G401.6 (cell line): ENCODE data around the gene WDFY3.
"Not testable (repeated sequence)": the region's sequence is repeated elsewhere in the genome, so short reads cannot be mapped to it uniquely, and the experiment has no call there.

Source experiments
- FAIRE-seq: peaks from 2 replicates; lab custom pipeline; 2012; peaks lifted over from hg19 to GRCh38; lab: Jason Lieb, UNC

Gene WDFY3

DNA sequence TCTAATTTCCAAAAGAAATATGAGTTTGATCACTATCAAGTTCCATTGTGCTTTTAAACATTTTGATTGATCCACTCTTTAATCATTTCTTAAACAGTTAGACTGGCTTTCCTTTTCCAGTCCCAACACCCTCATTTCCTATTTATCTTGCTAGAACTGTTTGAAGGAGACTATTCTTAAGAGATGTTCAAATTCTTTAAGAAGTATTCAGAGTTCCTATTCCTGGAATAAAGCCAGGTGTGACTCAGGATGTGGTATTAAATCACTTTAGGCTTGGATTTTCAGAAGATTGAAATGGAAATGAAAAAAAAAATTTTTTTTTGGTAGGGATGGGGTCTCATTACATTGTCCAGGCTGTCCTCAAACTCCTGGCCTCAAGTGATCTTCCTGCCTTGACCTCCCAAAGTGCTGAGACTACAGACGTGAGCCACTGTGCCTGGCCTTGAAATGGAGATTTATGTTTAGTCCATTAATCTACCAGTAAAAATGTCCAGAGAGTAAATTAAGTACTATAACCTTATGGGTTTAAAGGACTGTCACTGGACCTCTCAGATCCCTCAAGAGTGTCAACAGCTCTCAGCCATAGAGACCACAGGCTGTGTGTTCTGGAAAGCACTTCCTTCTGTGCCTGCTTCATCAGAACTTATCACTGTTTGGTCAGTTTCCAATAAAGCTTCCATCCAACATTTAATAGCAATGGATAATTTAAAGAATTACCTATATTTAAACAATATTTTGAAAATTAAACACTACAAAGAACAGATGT lies 292.8 kb downstream of the WDFY3 start:
- no peak for FAIRE-seq

- FAIRE-seq: no peak
Measured at GRCh38 chr4:84672177-84672576, 294.3 kb downstream of the WDFY3 start.

DNA sequence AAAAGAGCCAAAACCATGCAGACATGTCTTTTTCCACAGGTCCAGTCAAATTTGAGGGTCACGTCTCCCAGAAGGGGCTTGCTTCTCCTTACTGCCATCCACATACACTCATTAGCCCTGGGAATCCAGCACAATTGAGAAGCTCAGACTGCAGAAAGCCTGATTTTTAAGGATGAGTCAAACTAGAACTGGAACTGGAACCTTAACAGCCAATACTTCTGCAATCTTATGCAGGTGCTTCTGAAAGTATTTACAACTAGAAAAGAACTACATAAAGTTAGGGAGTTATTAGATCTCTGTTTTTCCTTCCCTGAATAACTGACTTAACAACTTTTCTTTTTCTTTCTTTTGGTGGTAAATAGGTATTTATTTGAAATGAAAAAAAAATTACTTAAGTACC lies 297.3 kb downstream of the WDFY3 start:
- no peak for FAIRE-seq

DNA sequence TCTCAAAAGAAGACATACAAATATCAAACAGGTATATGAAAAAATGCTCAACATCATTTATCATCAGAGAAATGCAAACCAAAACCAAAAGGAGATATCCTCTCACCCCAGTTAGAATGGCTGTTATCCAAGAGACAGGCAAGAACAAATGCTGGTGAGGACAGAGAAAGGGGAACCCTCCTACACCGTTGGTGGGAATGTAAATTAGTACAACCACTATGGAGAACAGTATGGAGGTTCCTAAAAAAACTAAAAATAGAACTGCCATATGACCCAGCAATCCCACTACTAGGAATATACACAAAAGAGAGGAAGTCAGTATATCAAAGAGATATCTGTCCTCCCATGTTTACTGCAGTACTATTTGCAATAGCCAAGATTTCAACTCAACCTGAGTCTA lies 300.1 kb downstream of the WDFY3 start:
- FAIRE-seq: no peak

GRCh38 chr4:84664767-84665166 lies 301.7 kb downstream of the WDFY3 start:
- not testable (repeated sequence) for FAIRE-seq

GRCh38 chr4:84661191-84661939 lies 305.1 kb downstream of the WDFY3 start:
- no peak for FAIRE-seq

- no peak for FAIRE-seq
Measured at GRCh38 chr4:84660606-84661005, 305.9 kb downstream of the WDFY3 start.

- FAIRE-seq: no peak
Measured at GRCh38 chr4:84652478-84652877, 314.0 kb downstream of the WDFY3 start.

DNA sequence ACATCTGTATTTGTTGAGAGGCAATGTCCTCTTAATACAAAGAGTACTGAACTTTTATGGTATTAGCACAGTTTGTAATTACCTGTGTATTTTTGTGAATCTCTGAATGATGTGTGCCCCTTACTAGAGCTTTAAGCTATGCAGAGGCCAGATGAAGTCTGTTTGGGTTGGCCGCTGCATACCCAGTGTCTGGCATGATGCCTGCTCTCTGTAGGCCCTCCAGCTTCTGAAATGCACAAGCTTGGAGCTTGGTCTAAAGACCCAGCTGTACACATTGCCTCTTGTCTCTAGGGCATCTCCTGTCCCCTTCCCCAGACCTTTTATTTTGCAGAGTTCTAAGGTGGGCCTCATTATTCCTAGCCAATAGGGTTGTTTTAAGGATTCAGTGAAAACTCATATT lies 315.0 kb downstream of the WDFY3 start:
- FAIRE-seq: no peak

GRCh38 chr4:84648863-84649647 lies 317.4 kb downstream of the WDFY3 start:
- no peak for FAIRE-seq

DNA sequence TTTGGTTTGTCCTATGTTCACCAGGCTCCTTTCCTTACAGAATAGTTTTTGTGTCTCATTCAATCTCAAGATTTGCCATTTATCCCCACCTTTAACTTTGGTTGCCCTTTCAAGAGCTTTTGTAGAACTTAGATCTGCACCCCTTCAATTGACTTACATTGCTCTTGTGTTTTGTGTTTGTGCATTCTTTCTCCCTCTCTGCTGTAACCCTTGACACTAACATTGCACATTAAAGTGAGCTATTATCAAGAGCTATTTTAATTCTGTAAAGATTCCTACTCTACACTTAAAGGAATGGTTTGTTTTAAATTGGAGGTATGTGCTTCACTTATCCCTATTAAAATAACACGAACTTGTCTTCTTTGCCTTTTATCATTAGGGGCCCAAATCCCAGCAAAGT lies 318.3 kb downstream of the WDFY3 start:
- no peak for FAIRE-seq

DNA sequence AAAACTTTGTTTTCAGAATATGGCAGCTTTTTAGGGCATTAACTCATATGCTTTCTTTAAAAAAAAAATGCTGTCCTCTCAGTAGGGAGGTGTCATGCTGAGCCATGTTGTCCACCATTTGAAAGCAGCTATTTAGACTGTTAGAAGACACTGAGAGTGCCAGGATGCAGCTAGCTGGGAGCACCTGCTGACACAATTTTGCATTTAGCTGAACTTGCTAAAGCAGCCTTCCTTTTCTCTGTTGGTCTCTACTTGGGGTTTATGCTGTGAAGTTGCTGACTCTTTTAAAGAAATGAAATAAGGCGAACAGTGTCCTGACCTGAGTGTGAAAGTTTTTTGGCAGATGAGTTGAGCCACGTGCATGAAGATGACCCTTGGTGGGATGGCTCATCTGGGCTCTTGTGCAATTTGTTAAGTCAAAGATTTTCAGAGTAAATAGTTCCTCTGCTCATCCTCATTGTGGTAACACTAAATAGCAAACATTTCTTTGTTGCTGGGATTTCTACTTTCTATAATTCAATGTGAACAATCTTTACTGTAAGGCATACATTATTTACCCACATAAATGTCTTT lies 319.1 kb downstream of the WDFY3 start:
- no peak for FAIRE-seq

GRCh38 chr4:84644087-84644486 lies 322.4 kb downstream of the WDFY3 start:
- no peak for FAIRE-seq

DNA sequence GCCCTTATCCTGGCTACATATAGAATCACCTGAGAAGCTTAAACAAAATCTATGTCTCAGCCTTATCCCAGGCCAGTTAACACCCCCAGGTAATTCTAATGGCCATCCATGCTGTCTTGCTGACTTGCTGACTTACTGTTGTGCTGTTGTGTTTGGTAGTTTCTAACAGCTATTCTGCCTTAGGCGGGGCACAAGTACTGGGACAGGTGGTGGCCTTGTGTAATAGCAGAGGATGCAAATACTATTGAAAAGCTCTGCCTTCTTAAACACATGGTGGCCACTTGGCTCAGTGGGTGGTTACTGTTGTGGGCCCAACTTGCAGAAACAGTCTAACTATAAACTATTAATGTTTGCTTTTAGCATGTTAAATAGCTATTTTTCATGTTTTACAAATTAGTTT lies 327.3 kb downstream of the WDFY3 start:
- FAIRE-seq: no peak

DNA sequence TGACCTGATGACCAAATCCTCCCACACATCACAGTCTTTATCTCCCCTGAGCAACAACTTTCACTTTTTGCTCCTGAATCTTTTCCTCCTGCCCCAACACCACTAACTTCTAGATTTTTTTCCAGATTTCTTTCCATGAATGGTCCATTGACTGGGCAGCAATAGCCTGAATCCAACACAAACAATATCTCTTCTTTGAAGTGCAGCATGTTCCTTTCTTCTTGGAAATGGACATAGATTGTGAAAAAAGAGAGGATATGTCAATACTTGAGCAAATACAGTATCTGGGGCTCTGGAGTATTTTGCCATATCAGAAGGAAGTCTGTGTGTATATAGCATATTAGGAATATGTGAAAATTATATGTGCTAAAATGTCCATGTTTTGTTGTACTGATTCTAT lies 328.4 kb downstream of the WDFY3 start:
- no peak for FAIRE-seq

DNA sequence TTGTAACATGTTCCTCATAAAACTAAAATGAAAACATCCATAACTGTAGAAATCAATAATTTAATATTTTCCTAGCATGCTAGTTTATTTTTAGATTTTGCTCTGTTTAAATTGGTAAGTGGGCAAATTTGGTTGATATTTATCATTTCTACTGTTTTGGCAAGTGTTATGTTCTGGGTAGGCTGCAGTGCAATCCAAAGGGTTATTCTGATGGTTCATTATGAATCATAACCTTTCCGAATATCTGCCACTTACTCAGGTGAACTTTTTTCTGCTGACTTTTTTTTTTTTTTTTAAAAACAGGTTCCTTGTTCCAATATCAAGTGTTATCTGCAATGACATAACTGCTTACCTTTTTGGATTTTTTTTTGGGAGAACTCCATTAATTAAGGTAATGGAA lies 331.5 kb downstream of the WDFY3 start:
- no peak for FAIRE-seq

DNA sequence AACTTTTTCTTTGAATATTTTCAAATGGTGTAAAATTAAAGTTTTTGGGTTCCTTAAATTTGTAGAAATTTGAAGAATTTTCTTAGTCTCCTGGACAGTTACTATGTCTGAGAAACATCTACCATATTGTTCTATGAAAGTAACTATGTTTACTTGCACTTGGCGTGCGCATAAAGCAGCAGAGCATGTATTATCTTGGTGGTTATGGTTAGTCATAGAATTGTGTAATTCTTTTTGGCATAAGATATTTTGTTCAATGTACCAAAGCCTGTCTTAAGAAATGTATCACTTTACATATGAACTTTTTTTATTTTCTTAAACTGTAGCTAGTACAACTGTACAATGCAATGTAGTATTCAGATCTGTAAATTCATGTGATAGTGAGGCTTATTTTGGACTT lies 334.4 kb downstream of the WDFY3 start:
- no peak for FAIRE-seq

GRCh38 chr4:84631573-84631972 lies 334.9 kb downstream of the WDFY3 start:
- no peak for FAIRE-seq

- no peak for FAIRE-seq
Measured at GRCh38 chr4:84626673-84627072, 339.8 kb downstream of the WDFY3 start.

DNA sequence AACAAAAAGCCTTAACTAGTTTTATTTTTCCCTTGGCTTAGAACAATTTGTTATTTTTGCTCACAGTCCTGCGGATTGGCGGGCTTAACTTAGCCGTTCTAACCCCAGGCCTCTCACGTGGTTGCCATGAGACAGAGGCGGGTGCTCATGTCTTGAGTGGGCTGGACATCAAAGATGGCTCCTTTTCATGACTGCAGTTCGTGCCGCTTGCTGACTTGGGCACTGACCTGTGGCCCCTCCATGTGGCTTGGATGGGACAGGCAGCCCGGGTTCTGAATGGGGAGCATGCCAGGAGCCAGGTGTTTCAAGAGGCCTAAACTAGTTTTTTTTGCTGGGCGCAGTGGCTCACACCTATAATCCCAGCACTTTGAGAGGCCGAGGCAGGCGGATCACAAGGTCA lies 342.8 kb downstream of the WDFY3 start:
- no peak for FAIRE-seq

GRCh38 chr4:84622959-84623358 lies 343.5 kb downstream of the WDFY3 start:
- FAIRE-seq: no peak
